Hepatocyte (in vitro differentiated cells): ENCODE results near the gene PIK3R4.

ENCODE experiments used
- EZH2phosphoT487 ChIP-seq: fragments of 200-600 bp; sonication (generic); IDR thresholded peaks from one replicate; pipeline ENCODE4 v1.6.1; 2018; ENCODE audit warnings: antibody characterized with exemption, mild to moderate bottlenecking, low read depth, moderate library complexity; ENCODE audit not compliant: unreplicated experiment, severe bottlenecking
- TF ChIP-seq, protein P1 (sequence below): fragments of 200-600 bp; sonication (generic); IDR thresholded peaks from 2 replicates; pipeline ENCODE4 v1.5.1; 2016; ENCODE audit warnings: antibody characterized with exemption, mild to moderate bottlenecking; ENCODE audit not compliant: poor library complexity

DNA sequence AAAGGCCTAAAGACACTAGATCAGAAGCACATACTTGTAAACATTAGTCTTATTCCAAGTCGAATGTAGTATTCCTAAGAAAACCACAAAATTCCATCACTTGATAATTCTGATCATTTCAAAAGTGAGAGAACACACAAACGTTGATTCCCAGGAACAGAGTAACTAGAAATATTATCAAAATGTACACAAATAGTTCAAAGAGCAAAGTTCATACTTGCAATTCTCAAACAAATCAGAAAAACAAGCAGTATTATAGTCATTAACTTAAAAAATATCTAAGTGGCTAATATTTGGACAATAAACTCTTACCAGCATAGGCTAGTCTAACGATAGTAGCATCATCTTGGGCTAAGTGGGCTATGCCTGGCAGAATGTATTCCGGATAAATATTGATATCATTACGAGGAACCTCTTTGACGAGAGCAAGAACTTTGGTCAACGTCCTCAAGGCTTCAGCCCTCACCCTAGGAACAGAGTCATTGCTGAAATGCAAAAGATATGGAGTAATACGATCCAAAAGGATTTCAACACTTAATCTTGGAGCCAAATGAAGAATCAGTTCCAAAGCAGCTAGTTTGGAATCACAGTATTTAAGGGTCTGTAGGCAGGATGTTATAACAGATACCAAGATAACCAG, 13.3 kb downstream of the PIK3R4 start:
- TF ChIP-seq, protein P1, sequence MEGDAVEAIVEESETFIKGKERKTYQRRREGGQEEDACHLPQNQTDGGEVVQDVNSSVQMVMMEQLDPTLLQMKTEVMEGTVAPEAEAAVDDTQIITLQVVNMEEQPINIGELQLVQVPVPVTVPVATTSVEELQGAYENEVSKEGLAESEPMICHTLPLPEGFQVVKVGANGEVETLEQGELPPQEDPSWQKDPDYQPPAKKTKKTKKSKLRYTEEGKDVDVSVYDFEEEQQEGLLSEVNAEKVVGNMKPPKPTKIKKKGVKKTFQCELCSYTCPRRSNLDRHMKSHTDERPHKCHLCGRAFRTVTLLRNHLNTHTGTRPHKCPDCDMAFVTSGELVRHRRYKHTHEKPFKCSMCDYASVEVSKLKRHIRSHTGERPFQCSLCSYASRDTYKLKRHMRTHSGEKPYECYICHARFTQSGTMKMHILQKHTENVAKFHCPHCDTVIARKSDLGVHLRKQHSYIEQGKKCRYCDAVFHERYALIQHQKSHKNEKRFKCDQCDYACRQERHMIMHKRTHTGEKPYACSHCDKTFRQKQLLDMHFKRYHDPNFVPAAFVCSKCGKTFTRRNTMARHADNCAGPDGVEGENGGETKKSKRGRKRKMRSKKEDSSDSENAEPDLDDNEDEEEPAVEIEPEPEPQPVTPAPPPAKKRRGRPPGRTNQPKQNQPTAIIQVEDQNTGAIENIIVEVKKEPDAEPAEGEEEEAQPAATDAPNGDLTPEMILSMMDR = no peak
- TF ChIP-seq EZH2phosphoT487 = no peak
